ENCODE results near the gene PARD6G. TPM values are rescaled to one million over a fixed set of nuclear protein-coding genes. Genes with fewer than 3 reads are reported as not detected.

Gene PARD6G
- total RNA-seq, 1 donor from 2014 or later = 6.5 TPM

- DNase-seq = no peak
- H3K4me3 ChIP-seq = no peak overlapping the region
- no peaks in the 10 kb centered on the region for H3K36me3 ChIP-seq
- no peak for TF ChIP-seq CTCF (IDR thresholded peaks at IDR 0.05)
- ATAC-seq = no peak
- no peaks in the 10 kb centered on the region for H3K27me3 ChIP-seq
- intact Hi-C loops (cut with DNase I) = no loop called here
- H3K4me1 ChIP-seq = no peaks in the 10 kb centered on the region
- H3K9me3 ChIP-seq = no peaks in the 10 kb centered on the region
- H3K27ac ChIP-seq = no peak overlapping the region
Measured at GRCh38 chr18:80189531-80189865, 57.8 kb downstream of the PARD6G start.

GRCh38 chr18:80188643-80189530 lies 58.4 kb downstream of the PARD6G start:
- Histone ChIP-seq H3K4me3 (no peak overlapping the region), H3K27me3 (no peaks in the 10 kb centered on the region), H3K9me3 (no peaks in the 10 kb centered on the region), H3K36me3 (no peaks in the 10 kb centered on the region), H3K4me1 (no peaks in the 10 kb centered on the region), H3K27ac (no peak overlapping the region)
- no peak for DNase-seq
- no peak for TF ChIP-seq CTCF (IDR thresholded peaks at IDR 0.05)
- ATAC-seq = no peak
- intact Hi-C loops (cut with DNase I) = no loop called here

GRCh38 chr18:80187956-80188642 lies 59.2 kb downstream of the PARD6G start:
- DNase-seq = no peak
- ATAC-seq = no peak
- no peaks in the 10 kb centered on the region for H3K9me3 ChIP-seq
- H3K4me1 ChIP-seq = no peaks in the 10 kb centered on the region
- H3K27ac ChIP-seq = no peak overlapping the region
- no peaks in the 10 kb centered on the region for H3K36me3 ChIP-seq
- intact Hi-C loops (cut with DNase I) = no loop called here
- H3K4me3 ChIP-seq = no peak overlapping the region
- no peaks in the 10 kb centered on the region for H3K27me3 ChIP-seq
- TF ChIP-seq CTCF (IDR thresholded peaks at IDR 0.05) = no peak

- DNase-seq (no peak), ATAC-seq (no peak)
- Histone ChIP-seq H3K9me3 (no peaks in the 10 kb centered on the region), H3K36me3 (no peaks in the 10 kb centered on the region), H3K27me3 (no peaks in the 10 kb centered on the region), H3K4me3 (no peak overlapping the region), H3K4me1 (no peaks in the 10 kb centered on the region), H3K27ac (no peak overlapping the region)
- intact Hi-C loops (cut with DNase I) = no loop called here
- TF ChIP-seq CTCF (IDR thresholded peaks at IDR 0.05) = no peak
Measured at GRCh38 chr18:80185545-80185944, 61.8 kb downstream of the PARD6G start.

- no peak overlapping the region for H3K27ac ChIP-seq
- H3K4me3 ChIP-seq = no peak overlapping the region
- ATAC-seq (no peak), DNase-seq (peak; percentile 51)
- TF ChIP-seq CTCF (IDR thresholded peaks at IDR 0.05) = no peak
- H3K4me1 ChIP-seq = no peaks in the 10 kb centered on the region
- no peaks in the 10 kb centered on the region for H3K9me3 ChIP-seq
- H3K36me3 ChIP-seq = no peaks in the 10 kb centered on the region
- H3K27me3 ChIP-seq = no peaks in the 10 kb centered on the region
- intact Hi-C loops (cut with DNase I) = no loop called here
Measured at GRCh38 chr18:80184243-80184772, 63.0 kb downstream of the PARD6G start.

Data from upper lobe of right lung (tissue), 1 donor.